Central memory CD4-positive, alpha-beta T cell (primary cell): ENCODE data around the gene CCDC169.
"Not testable (repeated sequence)": the region's sequence is repeated elsewhere in the genome, so short reads cannot be mapped to it uniquely, and the experiment has no call there.

Experiments
- DNase-seq: peaks from one replicate; pipeline ENCODE4 v3.0.0; 2022
- total RNA-seq, 3 experiments: gene quantifications; one replicate each; lab custom pipeline; 2026; lab: John Stamatoyannopoulos, UW

The CCDC169 gene
- total RNA-seq: 0 to 0.19 (median 0.04) reads per million in 3 experiments

DNA sequence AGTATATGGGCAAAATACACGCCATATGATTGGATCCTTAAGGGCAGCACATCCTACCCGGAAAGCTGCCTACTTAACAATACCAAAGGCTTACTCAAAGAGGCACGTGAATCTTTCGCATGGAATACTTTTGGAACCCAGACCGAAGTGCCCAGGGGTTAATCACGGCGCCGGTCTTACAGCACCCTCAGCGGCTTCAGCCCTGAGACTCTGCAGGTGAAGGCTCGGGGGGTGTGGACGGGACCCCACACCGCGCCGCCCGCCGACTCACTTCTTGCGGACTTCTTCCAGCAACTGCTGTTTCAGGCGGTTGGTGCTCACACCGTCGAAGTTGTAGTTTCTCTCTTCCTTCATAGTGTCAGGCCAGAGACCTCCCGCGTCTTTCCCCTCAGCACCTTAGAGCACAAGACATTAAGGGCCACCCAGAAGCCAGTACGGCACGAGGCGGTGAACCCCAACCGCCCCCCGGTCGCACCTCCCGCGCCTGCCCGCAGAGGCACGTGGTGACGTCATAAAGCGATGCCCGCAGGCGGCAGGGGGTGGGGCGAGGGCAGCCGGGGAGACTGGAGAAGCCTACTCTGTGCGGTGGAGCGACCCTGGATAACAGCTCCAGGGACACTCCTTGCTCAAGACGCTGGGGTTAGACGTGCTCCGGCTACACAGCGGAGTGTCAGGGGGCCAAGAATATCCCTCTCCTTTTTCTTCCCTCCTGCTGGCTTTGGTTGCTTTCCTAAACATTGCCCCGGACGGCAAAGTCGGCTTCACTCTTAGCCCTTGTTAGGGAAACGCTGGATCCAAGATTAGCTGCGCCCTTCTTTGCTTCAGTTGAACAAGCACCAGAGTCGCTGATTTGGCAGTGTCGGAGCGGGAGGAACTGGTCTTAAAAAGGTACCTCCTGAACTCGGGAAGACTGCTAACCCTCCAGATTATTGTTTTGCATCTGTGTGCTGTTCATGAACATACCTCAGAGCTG, at the start of gene CCDC169:
CCDC169 (minus strand) TSS at position 449 of the 973 bp plus-strand sequence; CDS start at position 354, 95 bp downstream.
- DNase-seq: peak; percentile 59

DNA sequence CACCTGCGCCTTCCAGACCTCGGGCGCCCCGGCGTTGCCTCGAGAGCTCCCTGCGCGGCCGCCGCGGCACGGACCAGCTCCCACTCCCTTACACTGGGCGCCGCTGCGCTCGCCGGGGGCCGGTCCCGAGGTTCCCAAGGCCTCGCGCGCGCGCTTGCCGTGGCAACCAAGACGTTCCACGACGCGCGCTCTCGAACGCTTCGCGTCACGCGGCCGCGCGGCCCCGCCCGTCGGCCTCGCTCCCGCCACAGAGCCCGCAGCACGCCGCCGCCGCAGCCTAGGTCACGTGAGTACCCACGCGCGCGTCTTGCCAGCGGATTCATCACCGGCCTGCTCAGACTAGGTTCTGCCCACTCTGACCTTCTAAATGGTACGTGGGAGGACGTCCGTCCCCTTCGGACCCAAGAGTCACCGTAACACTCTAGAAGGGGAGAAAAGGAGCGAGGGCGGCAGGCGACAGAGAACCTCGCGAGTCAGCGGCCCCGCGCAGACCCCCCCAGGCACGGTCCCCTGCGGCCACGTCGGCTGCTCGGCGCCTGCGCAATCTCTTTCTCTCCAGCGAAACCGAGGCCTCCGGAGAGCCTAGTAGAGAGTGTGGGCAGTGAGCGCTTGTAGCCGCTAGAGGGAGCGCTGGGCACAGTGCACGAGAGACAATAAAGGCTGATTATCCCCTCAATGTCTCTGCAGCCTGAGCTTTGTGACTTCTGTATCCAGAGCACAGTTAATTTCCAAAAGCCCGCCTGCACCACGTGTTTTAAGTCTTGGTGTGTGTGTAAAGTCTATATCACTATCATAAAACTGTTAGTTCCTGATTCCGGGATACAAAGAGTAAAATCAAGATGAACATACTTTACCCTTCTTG, 48.8 kb upstream of the CCDC169 start, which contains the start of gene SPART:
SPART (minus strand) TSS at position 173 of the 862 bp plus-strand sequence. CDS start 10,564 bp downstream, outside the sequence.
- peak; percentile 88 for DNase-seq

DNA sequence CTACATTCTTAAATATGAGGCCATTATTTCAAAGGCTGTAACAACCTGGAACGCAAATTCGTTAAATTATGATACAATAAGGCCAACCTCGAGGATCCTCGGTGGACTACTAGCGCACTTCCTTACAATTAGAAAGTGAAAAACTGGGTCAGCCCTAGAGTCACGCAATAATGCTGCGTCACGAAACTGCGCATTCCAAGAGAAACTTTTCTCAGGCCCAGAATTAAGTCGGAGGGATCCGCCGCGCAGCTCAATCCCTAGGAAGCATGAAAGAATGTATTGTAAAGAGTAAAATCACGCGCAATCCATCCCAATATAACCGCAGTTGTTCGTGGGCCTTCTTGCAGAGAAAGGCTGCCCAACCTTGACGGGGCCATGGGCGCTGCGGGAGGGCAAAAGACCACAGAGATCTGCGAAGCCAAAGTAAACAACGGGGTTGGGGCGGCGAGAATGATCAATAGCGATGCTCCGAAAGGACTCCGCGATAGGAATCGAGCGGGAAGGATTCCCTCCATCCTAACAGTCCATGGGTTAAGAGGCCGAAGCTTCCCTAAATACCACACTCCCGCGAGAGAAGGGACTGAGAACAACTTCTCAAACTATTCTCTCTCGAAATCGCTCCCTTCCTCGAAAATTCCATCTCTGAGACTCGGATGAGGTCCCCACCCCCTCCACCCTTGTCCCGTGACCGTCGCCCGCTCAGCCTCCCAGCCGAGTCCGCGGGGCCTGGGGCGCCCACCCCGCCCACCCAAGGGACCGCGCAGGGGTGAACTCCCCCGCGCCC, 48.0 kb upstream of the CCDC169 start:
- DNase-seq: peak; percentile 65

DNA sequence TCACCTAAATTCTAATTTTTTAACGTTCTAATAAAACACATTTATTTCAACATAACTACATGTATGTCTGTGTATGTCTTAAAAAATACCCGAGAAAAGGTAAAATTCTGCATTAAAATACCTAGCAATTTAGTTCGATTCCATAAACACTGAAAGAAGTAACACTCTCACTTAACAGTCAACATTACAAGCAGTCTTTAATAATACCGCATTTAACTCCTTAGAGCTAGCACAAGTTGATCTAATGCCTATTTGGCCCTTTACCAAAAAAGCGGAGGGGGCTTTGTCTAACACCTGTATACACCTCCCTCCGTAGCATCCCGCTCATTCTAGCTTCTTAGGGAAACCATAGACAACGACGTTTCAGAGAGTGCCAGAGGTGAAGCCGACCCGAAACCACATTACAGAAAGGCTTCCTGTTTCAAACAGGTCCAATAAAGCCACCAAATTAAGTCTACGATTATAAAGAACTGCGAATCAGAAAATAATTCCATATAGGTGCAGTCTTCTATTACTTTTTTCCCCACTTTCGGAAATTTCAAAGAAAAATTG, 47.3 kb upstream of the CCDC169 start:
- peak; percentile 61 for DNase-seq

DNA sequence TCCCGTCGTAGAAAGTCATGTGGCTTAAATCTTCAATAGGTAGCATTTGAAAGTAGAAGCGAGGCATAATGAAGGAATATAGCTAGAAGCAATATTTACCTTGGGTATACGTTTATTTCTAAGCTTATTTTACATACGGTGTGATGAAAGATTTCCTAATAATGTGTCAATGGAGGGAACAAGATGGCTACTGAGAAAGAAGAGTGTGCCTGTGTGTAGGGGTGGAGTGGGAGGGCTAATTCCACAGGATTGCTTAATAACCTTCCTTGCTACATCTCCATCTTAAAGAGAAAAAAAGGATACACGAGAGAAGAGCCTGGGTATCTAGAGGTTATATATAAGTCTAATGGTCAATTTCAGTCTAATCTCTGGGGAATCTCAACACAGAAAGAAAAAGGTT, 46.6 kb upstream of the CCDC169 start:
- DNase-seq: no peak

DNA sequence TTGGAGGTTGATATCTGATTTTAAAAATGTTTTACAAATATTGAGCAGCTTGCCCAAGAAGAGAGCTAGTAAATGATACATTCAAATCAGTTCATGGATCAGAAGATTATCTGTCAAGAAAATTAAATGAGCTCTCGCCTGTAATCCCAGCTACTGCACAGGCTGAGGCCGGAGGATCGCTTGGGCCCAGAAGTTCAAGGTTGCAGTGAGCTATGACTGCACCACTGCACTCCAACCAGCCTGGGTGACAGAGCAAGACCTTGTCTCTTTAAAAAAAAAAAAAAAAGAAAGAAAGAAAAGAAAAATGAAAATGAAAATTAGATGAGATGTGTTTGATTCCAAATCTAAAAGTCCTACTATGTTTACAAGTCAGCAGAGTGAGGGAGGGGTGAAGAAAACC, 46.2 kb upstream of the CCDC169 start:
- DNase-seq: no peak

DNA sequence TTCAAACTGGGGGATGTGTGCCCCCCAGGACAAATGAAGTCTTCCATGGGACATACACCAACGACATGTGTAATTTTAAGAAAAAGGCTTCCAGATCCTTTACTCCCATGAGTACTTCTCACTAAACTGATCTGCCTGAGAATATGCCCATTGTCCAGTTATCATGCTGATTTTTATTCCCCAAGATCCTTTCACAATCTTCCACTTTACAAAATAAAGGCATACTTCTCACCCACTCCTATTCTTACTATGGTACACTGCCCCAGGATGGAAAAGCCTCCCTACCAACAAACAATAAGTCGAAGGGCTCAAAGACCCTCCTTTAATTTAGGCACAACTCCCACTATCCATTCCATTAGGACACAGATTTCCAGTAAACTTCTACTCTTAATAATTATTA, 45.1 kb upstream of the CCDC169 start:
- DNase-seq: no peak

DNA sequence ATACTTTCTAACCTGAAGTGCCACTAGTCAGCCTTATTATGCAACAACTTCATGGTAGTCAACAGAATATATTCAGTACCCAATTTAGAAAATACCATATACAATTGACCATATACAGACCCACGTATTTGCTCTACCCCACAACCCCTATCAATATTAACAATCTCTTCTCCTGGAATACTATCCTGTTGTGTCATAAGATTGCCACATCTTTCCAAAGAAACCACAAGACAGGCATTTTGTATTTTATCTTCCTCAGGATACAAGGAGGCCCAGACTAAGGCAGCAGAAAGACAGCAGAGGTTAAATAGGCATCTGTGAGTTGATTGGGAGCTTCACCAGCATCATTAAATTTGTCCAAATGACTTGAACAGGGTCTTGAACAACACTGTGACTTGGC, 44.1 kb upstream of the CCDC169 start:
- no peak for DNase-seq

DNA sequence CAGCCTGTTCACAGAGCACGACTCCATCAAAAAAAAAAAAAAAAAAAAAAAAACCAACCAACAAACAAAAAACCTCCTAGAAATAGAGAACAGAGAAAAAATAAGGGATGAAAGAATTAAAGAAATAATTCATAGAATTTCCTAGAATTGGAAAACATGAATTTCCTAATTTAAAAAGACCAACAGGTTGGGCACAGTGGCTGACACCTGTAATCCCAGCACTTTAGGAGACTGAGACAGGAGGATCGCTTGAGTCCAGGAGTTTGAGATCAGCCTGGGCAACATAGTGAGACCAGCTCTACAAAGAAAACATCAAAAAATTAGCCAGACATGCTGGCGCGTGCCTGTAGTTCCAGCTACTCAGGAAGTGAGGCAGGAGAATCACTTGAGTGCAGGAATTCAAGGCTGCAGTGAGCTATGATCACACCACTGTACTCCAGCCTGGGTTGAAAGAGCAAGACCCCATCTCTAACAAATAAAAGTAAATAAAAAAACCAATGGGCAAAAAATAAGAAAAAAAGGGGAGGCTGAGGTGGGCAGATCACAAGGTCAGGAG, 42.1 kb upstream of the CCDC169 start:
- DNase-seq: no peak

DNA sequence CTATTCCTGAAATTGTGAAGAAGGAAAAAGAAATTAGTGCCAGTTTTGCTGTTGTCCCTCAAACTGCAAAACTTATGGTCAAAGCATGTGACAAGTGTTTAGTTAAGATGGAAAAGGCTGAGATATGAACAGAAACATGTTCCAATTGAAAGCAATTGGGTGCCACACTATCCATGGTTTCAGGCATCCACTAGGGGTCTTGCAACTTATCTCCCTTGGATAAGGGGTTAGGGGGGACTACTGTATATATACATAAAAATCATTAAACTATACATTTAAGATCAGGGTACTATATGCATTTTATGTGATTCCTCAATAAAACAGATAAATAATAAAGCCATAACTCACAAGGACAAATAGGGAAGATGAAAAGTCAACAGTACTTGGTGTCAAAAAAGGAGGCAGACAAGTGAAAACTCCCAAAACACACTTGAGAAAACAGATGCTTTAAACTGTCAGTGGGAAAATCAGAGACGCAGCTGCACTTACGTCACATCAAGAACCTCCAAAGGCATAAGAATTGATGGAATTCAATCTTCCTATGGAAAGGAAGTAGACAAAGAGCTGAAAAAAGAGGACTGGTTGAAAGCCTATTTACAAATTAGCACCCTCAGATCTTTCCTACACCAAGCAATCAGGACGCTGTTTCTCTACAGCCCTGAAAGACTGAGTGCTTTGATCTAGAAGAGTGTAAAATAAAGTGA, 40.5 kb upstream of the CCDC169 start:
- no peak for DNase-seq

DNA sequence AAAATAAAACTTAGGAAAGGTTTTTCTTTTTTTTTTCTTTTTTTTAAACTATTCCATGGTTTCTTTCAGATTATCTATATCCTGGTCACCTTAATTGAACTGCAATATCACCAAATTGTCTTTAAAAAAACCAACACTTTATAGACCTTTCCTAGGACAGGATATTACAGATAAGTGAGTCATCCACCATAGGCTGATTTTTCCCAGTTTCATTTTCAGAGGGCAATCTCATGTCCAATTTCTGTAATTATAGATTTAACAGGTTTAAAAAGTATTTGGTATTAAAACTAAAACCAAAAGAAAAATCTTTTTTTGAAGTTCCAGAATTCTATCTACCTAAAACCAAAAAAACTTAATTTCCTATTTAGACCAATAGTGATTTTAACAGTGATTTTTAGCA, 35.4 kb upstream of the CCDC169 start:
- no peak for DNase-seq

DNA sequence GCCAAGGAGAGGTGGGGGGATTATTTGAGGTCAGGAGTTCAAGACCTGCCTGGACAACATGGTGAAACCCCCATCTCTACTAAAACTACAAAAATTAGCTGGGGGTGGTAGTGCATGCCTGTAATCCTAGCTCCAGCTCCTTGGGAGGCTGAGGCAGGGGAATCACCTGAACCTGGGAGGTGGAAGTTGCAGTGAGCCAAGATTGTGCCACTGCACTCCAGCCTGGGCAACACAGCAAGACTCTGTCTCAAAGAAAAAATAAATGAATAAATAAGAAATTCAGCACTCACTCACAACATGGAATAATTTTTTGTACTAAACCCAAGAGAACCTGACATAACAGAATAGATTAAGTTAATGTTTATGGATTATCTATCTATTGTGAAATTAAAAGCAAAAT, 34.6 kb upstream of the CCDC169 start:
- DNase-seq: not testable (repeated sequence)

DNA sequence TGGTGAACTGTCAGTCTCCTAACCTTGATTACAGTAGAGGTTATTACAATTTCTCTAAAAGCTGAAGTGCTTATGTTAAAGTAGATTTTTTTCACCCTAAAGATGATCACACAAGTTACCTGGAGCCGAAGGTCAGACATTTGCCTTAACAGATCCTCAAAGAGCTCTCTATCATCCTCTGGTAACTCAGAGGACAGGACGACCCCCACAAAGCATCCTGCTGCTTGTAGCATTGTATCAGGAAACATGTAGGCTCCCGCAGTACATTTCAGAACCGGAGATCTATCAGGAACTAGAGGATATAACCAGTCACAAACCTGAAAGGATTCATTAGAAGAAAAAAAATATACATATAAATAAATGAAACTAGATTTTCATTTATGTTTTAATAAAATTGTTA, 33.7 kb upstream of the CCDC169 start:
- no peak for DNase-seq

DNA sequence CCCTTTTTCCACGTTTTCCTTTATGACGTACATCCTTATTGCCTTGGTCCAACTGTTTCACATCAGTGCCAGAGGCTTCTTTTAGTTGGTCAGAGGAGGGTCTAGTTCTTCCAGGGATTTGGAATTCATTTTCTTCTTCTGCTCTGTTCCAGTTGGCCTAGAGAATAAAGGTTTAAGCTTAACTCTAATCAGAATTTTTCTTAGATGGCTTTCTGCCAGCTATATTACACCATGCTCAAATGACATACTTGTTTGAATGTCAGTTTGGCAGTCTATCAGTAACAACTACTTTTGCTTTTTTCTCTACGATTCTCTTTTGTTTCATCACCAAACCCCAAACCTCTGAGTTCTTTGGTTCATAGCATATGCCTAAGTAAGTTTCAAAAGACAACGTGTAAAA, 31.7 kb upstream of the CCDC169 start:
- DNase-seq: no peak

DNA sequence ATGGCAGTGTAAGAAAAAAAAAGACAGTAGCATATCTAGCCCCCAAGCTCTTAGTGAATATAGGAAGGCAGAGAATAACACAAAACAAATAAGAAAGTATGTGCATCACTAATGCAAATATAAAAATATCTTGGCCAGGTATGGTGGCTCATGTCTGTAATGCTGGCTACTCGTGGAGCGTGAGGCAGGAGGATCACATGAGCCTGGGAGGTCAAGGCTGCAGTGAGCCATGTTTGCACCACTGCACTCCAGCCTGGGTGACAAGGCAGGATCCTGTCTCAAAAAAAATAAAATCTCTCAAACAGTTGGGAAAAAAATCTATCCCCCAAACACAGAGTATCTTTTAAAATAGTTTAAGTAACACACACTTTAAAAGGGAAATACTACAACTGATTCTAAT, 31.2 kb upstream of the CCDC169 start:
- no peak for DNase-seq

DNA sequence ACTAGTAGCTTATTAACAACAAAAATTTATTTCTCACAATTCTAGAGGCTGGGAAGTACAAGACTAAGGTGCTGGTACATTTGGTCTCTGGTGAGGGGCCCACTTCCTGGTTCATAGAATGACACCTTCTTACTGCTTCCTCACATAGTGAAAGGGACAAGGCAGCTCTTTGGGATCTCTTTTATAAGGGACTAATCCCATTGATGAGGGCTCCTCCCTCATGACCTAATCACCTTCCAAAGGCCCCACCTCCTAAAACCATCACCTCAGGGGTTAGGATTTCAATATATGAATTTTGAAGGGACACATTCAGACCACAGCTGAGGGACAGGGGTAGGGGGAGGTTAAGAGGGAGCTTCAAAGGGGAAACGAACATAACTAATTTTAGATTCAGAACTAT, 28.3 kb upstream of the CCDC169 start:
- no peak for DNase-seq

DNA sequence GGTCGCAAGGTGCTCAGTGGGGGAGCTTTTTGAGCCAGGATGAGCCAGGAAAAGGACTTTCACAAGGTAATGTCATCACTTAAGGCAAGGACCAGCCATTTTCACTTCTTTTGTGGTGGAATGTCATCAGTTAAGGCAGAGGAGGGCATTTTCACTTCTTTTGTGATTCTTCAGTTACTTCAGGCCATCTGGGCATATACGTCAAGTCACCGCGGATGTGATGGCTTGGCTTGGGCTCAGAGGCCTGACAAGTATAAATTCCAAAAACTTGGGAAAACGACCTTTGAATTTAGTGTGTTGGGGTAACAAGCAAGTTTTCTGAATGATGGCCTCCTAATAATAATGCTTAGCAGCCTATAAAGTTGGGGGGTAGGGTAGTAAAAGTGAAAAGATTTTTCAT, 27.3 kb upstream of the CCDC169 start:
- not testable (repeated sequence) for DNase-seq

DNA sequence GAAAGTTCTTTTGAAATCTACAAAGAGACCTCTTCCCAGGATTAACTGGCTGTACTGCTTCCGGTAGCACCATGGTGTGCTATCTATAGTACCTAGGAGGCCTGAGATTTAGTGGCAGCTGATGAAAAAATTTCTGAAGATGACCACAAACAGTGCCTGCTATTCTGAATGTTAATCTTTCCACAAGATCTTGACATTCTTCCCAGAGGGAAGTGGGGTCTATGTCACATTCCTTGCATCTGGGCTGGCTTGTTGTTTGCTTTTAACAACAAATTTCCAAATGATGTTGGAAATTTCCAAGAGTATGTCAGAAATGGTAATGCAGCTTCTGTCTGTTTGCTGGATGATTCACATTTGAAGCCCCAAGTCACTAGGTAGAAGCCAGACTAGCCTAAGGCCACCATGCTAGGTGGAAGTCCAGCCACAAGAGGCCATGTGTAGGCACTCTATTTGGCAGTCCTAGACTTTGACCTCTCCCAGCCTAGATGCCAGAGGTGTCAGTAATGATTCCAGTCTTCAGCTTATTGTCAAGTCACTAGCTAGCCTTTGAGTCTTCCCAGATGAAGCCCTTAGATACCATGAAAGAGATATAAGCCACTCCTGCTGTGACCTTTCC, 26.4 kb upstream of the CCDC169 start:
- DNase-seq: no peak

DNA sequence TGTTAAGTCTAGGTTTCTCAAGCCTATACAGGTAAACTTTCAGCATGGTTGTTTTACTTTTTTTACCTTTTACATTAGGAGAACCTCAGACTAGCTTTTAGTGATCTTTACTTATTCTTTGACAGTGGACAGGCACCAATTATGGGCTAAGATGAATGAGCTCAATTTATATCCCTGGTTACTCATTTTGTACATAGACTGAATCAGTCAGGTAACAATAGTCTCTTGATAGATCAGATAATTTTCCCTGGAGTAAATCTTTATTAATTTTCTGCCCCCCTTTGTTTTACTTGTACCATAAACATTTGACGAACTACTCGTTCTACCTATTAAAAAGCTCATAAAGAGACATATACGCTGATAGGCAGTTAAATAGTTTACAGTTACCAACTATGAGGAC, 25.8 kb upstream of the CCDC169 start:
- DNase-seq: no peak

DNA sequence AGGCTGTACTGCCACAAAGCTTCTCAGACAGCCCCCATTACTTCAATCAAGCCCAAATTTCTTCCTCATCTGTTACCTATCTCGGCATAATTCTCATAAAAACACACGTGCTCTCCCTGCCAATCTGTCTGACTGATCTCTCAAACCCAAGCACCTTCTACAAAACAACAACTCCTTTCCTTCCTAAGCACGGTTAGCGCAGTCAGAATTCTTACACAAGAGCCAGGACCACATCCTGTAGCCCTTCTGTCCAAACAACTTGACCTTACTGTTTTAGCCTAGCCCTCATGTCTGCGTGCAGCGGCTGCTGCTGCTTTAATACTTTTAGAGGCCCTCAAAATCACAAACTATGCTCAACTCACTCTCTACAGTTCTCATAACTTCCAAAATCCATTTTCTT, 22.2 kb upstream of the CCDC169 start:
- not testable (repeated sequence) for DNase-seq
